ENCODE data around the gene WNT7A. TPM values are rescaled to one million over a fixed set of nuclear protein-coding genes. Genes with fewer than 3 reads are reported as not detected.

WNT7A gene
- total RNA-seq, 2 donors from 2014 or later = under 0.01 TPM

- intact Hi-C loops (cut with DNase I) = no loop called here
- Histone ChIP-seq H3K27me3 (no peaks in the 10 kb centered on the region), H3K9me3 (no peaks in the 10 kb centered on the region), H3K4me1 (no peaks in the 10 kb centered on the region), H3K4me3 (no peak overlapping the region), H3K27ac (no peak overlapping the region), H3K36me3 (replicated peaks in 1 of 2; ENCODE audit: insufficient read depth in 1 of 2, low read depth in 2 of 2) (no peaks in the 10 kb centered on the region)
- DNase-seq (no peak), ATAC-seq (no peak)
- WGBS, 2 donors = 78 to 87% methylated on average over 8 of the region's 8 CpGs
- no peak for TF ChIP-seq CTCF (IDR thresholded peaks at IDR 0.05)
- TF ChIP-seq POLR2A (IDR thresholded peaks at IDR 0.05) = no peak
Observed at GRCh38 chr3:13822871-13823585, 56.8 kb downstream of the WNT7A start.

- 79 to 84% methylated on average over 5 of the region's 5 CpGs for WGBS, 2 donors
- no peak for TF ChIP-seq CTCF (IDR thresholded peaks at IDR 0.05)
- no peak for TF ChIP-seq POLR2A (IDR thresholded peaks at IDR 0.05)
- no peaks in the 10 kb centered on the region for H3K27me3 ChIP-seq
- no peaks in the 10 kb centered on the region for H3K4me1 ChIP-seq
- intact Hi-C loops (cut with DNase I) = no loop called here
- H3K9me3 ChIP-seq = no peaks in the 10 kb centered on the region
- no peak for ATAC-seq
- DNase-seq = no peak
- no peak overlapping the region for H3K27ac ChIP-seq
- H3K4me3 ChIP-seq = no peak overlapping the region
- no peaks in the 10 kb centered on the region for H3K36me3 ChIP-seq (replicated peaks in 1 of 2; ENCODE audit: insufficient read depth in 1 of 2, low read depth in 2 of 2)
Observed at GRCh38 chr3:13822042-13822441, 57.8 kb downstream of the WNT7A start.

GRCh38 chr3:13821126-13821525, 58.7 kb downstream of the WNT7A start:
- WGBS, 2 donors = 71 to 77% methylated on average over 3 of the region's 3 CpGs
- no peaks in the 10 kb centered on the region for H3K36me3 ChIP-seq (replicated peaks in 1 of 2; ENCODE audit: insufficient read depth in 1 of 2, low read depth in 2 of 2)

GRCh38 chr3:13818919-13819318, 61.0 kb downstream of the WNT7A start:
- Histone ChIP-seq H3K36me3 (replicated peaks in 1 of 2; ENCODE audit: insufficient read depth in 1 of 2, low read depth in 2 of 2) (no peaks in the 10 kb centered on the region), H3K27me3 (no peaks in the 10 kb centered on the region), H3K4me3 (no peak overlapping the region), H3K9me3 (peaks cover 0 to 24% (median 0%) of the 10 kb centered on the region in 3 donors), H3K27ac (no peak overlapping the region), H3K4me1 (no peaks in the 10 kb centered on the region)
- DNase-seq = no peak
- intact Hi-C loops (cut with DNase I) = no loop called here
- TF ChIP-seq POLR2A (IDR thresholded peaks at IDR 0.05) (no peak), CTCF (IDR thresholded peaks at IDR 0.05) (no peak)
- ATAC-seq = no peak
- WGBS, 2 donors = 67 to 76% methylated on average over 7 to 29 of the region's 30 CpGs

More at GRCh38 chr3:13821126-13821525, 58.7 kb downstream of the WNT7A start:
- H3K9me3 ChIP-seq = peaks cover 0 to 7% (median 0%) of the 10 kb centered on the region in 3 donors
- TF ChIP-seq CTCF (IDR thresholded peaks at IDR 0.05) (no peak), POLR2A (IDR thresholded peaks at IDR 0.05) (no peak)
- H3K27me3 ChIP-seq = no peaks in the 10 kb centered on the region
- DNase-seq = no peak
- H3K27ac ChIP-seq = no peak overlapping the region
- no peaks in the 10 kb centered on the region for H3K4me1 ChIP-seq
- no peak for ATAC-seq
- no peak overlapping the region for H3K4me3 ChIP-seq
- intact Hi-C loops (cut with DNase I) = no loop called here
